ENCODE measurements around the gene CRHR2.

The CRHR2 gene

DNA sequence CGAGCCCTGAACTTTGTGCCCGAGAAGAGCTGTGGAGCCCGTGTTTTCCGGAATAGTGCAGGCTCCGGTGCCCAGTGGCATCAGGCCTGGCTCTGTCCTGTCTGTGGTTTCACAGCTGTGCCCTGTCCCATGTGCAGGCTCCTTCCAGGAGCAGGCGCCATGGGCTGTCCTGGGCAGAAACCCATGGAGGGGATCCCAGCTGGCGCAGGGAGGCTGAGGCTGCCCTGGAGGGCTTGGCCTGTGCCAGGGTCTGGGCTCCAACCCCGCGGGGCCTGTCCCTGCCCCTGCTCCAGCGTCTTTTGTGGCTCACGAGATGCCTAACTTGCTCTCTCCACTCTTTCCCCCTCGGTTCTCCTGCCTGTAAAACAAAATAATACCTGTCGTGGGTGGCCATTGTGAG is 23.3 kb upstream of the CRHR2 start:
- Histone ChIP-seq H3F3A (ENCODE audit: control insufficient read depth, insufficient read depth) (no peaks in the 10 kb centered on the region), H3K27ac (ENCODE audit: low read depth, low read length) (no peak overlapping the region), H4K20me1 (ENCODE audit: control insufficient read depth, insufficient read depth, low read depth, low read length) (no peaks in the 10 kb centered on the region), H3K9me2 (replicated peaks; ENCODE audit: control insufficient read depth, low read length) (no peaks in the 10 kb centered on the region), H3K79me2 (ENCODE audit: control insufficient read depth, low read length) (no peaks in the 10 kb centered on the region), H3K4me3 (ENCODE audit: low read length) (no peak overlapping the region), H3K27me3 (ENCODE audit: control insufficient read depth, low read length) (peaks cover 24% of the 10 kb centered on the region), H3K36me3 (ENCODE audit: control insufficient read depth, low read length) (no peaks in the 10 kb centered on the region), H3K4me1 (ENCODE audit: control insufficient read depth, low read length) (no peaks in the 10 kb centered on the region), H3K4me2 (ENCODE audit: low read length) (no peak overlapping the region), H3K9me3 (ENCODE audit: control insufficient read depth, insufficient read depth, low read length) (no peaks in the 10 kb centered on the region)
- no peak for TF ChIP-seq EZH2phosphoT487 (IDR thresholded peaks at IDR 0.05; ENCODE audit: borderline replicate concordance, low read length)
- TF ChIP-seq, protein P1, sequence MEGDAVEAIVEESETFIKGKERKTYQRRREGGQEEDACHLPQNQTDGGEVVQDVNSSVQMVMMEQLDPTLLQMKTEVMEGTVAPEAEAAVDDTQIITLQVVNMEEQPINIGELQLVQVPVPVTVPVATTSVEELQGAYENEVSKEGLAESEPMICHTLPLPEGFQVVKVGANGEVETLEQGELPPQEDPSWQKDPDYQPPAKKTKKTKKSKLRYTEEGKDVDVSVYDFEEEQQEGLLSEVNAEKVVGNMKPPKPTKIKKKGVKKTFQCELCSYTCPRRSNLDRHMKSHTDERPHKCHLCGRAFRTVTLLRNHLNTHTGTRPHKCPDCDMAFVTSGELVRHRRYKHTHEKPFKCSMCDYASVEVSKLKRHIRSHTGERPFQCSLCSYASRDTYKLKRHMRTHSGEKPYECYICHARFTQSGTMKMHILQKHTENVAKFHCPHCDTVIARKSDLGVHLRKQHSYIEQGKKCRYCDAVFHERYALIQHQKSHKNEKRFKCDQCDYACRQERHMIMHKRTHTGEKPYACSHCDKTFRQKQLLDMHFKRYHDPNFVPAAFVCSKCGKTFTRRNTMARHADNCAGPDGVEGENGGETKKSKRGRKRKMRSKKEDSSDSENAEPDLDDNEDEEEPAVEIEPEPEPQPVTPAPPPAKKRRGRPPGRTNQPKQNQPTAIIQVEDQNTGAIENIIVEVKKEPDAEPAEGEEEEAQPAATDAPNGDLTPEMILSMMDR (IDR thresholded peaks at IDR 0.05; ENCODE audit: low read depth, low read length, poor library complexity, severe bottlenecking), result no peak

DNA sequence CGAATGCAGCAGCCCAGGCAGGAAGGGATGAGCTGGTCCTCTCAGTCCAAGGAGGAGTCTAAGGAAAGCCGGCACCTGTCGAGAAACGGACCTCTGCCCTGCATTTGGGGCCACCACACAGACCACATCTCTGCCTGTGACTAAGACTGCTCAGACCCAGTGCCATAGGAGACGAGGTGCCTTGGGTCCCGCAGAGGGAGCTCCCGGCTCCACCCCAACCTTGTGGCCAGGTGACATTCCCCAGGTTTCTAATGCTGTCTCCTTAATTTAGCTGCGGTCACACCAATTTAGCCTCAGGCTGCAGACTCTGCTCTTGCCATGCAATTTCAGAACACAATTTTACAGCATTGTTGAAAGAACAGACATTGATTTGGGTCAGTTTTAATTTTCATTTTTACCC is 22.8 kb upstream of the CRHR2 start:
- Histone ChIP-seq H4K20me1 (ENCODE audit: control insufficient read depth, insufficient read depth, low read depth, low read length) (no peaks in the 10 kb centered on the region), H3K4me2 (ENCODE audit: low read length) (no peak overlapping the region), H3K27me3 (ENCODE audit: control insufficient read depth, low read length) (peaks cover 22% of the 10 kb centered on the region), H3K79me2 (ENCODE audit: control insufficient read depth, low read length) (no peaks in the 10 kb centered on the region), H3F3A (ENCODE audit: control insufficient read depth, insufficient read depth) (no peaks in the 10 kb centered on the region), H3K9me2 (replicated peaks; ENCODE audit: control insufficient read depth, low read length) (no peaks in the 10 kb centered on the region), H3K36me3 (ENCODE audit: control insufficient read depth, low read length) (no peaks in the 10 kb centered on the region), H3K27ac (ENCODE audit: low read depth, low read length) (no peak overlapping the region), H3K4me3 (ENCODE audit: low read length) (no peak overlapping the region), H3K9me3 (ENCODE audit: control insufficient read depth, insufficient read depth, low read length) (no peaks in the 10 kb centered on the region), H3K4me1 (ENCODE audit: control insufficient read depth, low read length) (no peaks in the 10 kb centered on the region)
- TF ChIP-seq EZH2phosphoT487 (IDR thresholded peaks at IDR 0.05; ENCODE audit: borderline replicate concordance, low read length), result no peak
- TF ChIP-seq, protein P1 (IDR thresholded peaks at IDR 0.05; ENCODE audit: low read depth, low read length, poor library complexity, severe bottlenecking), result no peak

DNA sequence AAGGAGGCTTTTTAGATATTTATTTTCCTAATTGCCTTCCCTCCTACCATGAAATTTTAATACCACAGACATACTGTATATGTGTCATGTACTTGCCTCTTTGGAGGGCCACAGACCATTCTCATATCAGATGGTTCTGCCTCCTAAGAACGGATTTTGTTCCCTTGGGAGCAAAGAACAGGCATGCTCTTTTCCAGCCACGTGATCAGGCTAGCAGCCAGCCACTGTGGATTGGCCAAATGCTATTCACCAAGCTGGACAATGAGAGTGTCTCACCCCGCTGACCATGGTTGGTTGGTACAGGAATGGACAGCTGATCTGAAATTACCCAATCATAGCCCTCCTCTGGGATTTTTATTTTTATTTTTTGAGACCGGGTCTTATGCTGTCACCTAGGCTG is 21.5 kb upstream of the CRHR2 start:
- Histone ChIP-seq H3K79me2 (ENCODE audit: control insufficient read depth, low read length) (no peaks in the 10 kb centered on the region), H3K4me1 (ENCODE audit: control insufficient read depth, low read length) (no peaks in the 10 kb centered on the region), H3K9me3 (ENCODE audit: control insufficient read depth, insufficient read depth, low read length) (no peaks in the 10 kb centered on the region), H3K4me3 (ENCODE audit: low read length) (no peak overlapping the region), H3K9me2 (replicated peaks; ENCODE audit: control insufficient read depth, low read length) (no peaks in the 10 kb centered on the region), H3K36me3 (ENCODE audit: control insufficient read depth, low read length) (no peaks in the 10 kb centered on the region), H3K4me2 (ENCODE audit: low read length) (no peak overlapping the region), H4K20me1 (ENCODE audit: control insufficient read depth, insufficient read depth, low read depth, low read length) (no peaks in the 10 kb centered on the region), H3K27ac (ENCODE audit: low read depth, low read length) (no peak overlapping the region), H3K27me3 (ENCODE audit: control insufficient read depth, low read length) (peaks cover 16% of the 10 kb centered on the region), H3F3A (ENCODE audit: control insufficient read depth, insufficient read depth) (no peaks in the 10 kb centered on the region)
- TF ChIP-seq EZH2phosphoT487 (IDR thresholded peaks at IDR 0.05; ENCODE audit: borderline replicate concordance, low read length), result no peak
- TF ChIP-seq, protein P1 (IDR thresholded peaks at IDR 0.05; ENCODE audit: low read depth, low read length, poor library complexity, severe bottlenecking), result no peak

DNA sequence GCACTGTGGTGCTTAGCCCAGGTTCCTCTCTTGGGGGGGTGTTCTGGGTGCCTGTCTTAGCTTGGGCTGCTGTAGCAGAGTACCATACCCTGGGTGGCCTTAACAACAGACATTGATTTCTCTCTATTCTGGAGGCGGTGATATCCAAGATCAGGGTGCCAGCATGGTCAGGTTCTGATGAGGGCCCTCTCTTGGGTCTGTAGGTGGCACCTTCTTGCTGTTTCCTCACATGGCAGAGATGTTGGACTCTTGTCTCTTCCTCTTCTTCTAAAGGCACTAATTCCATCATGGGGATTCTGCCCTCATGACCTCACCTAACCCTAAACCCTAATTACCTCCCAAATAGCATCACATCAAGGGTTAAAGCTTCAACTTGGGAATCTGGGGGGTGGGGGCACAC is 19.9 kb upstream of the CRHR2 start:
- Histone ChIP-seq H3K4me3 (ENCODE audit: low read length) (no peak overlapping the region), H3K79me2 (ENCODE audit: control insufficient read depth, low read length) (no peaks in the 10 kb centered on the region), H4K20me1 (ENCODE audit: control insufficient read depth, insufficient read depth, low read depth, low read length) (no peaks in the 10 kb centered on the region), H3K27ac (ENCODE audit: low read depth, low read length) (no peak overlapping the region), H3K27me3 (ENCODE audit: control insufficient read depth, low read length) (peaks cover 16% of the 10 kb centered on the region), H3K9me3 (ENCODE audit: control insufficient read depth, insufficient read depth, low read length) (no peaks in the 10 kb centered on the region), H3K4me1 (ENCODE audit: control insufficient read depth, low read length) (no peaks in the 10 kb centered on the region), H3K36me3 (ENCODE audit: control insufficient read depth, low read length) (no peaks in the 10 kb centered on the region), H3K4me2 (ENCODE audit: low read length) (no peak overlapping the region), H3F3A (ENCODE audit: control insufficient read depth, insufficient read depth) (no peaks in the 10 kb centered on the region), H3K9me2 (replicated peaks; ENCODE audit: control insufficient read depth, low read length) (no peaks in the 10 kb centered on the region)
- no peak for TF ChIP-seq EZH2phosphoT487 (IDR thresholded peaks at IDR 0.05; ENCODE audit: borderline replicate concordance, low read length)
- TF ChIP-seq, protein P1 (IDR thresholded peaks at IDR 0.05; ENCODE audit: low read depth, low read length, poor library complexity, severe bottlenecking), result peak; percentile 71

Data from DOHH2 (cell line).